ENCODE data around the gene COG5.

DNA sequence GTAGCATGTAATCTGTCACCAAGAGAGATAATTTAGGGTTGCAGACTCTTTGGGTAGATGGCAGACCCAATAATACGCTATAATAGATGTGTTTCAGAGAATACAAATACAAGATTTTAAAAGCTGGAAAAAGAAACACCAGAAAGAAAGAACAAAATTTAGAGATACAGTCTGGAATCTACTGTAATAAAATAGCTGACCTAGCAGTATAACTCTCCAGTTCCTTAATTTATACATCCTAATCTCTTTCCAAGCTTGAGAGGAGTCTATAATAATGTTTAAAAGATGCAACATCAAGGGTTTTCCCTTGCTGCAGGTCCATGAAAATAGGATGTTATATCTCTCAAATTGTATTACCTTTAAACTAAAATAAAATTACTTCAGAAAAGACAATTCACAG is 121.0 kb downstream of the COG5 start:
- no peak for TF ChIP-seq EZH2 (IDR thresholded peaks at IDR 0.05; ENCODE audit: borderline replicate concordance, low read depth, low read length, poor library complexity, severe bottlenecking)
- TF ChIP-seq, protein P1, sequence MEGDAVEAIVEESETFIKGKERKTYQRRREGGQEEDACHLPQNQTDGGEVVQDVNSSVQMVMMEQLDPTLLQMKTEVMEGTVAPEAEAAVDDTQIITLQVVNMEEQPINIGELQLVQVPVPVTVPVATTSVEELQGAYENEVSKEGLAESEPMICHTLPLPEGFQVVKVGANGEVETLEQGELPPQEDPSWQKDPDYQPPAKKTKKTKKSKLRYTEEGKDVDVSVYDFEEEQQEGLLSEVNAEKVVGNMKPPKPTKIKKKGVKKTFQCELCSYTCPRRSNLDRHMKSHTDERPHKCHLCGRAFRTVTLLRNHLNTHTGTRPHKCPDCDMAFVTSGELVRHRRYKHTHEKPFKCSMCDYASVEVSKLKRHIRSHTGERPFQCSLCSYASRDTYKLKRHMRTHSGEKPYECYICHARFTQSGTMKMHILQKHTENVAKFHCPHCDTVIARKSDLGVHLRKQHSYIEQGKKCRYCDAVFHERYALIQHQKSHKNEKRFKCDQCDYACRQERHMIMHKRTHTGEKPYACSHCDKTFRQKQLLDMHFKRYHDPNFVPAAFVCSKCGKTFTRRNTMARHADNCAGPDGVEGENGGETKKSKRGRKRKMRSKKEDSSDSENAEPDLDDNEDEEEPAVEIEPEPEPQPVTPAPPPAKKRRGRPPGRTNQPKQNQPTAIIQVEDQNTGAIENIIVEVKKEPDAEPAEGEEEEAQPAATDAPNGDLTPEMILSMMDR (conservative IDR thresholded peaks at IDR 0.05; ENCODE audit: low read depth, low read length), result no peak
